Measurements from ENCODE around the gene SPTBN1. TPM values are rescaled to one million over a fixed set of nuclear protein-coding genes. Genes with fewer than 3 reads are reported as not detected.
A peak's percentile ranks its signal among the peaks of the same experiment; 100 is the strongest.

Gene SPTBN1
- total RNA-seq, 1 experiment from 2014 or later: 171 TPM

DNA sequence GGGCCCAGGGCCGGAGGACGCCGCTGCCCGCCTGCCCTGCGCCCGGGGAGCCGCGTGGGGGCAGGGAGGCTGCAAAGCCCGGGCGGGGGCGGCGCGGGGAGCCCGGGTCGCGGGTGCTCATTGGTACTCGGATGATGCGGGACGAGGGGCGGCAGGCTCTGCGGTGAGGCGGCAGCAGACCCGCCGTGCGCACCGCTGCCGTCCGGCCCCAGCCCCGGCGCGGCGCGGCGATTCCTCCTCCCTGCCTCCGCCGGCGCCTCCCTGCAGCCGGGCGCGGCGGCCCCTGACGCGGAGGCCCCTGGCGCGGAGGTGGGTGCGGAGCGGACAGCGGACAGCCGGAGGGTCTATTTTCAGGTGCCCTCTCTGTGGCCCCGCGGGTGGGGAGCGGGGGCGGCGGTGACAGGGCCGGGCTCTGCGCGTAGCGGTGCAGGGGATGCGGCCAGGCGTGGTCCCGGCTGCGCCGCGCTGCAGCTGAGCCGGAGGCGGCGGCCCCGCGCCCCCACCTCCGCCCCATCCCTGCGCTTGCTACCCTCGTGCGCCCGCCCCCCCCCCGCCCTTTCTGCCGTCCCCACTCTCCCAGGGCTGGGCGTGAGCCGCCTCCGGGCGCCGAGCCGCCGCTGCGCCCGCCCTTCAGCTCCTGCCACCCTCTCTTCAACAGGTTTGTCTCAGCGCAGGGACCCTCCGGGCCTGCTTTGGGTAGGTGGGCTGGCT lies 640 bp downstream of the SPTBN1 start:
- Mint-ChIP-seq H3K27ac (ENCODE audit: low read depth, unreplicated experiment) (no peak overlapping the region), H3K27me3 (ENCODE audit: insufficient read depth, unreplicated experiment) (no peaks in the 10 kb centered on the region), H3K4me1 (ENCODE audit: insufficient read depth, unreplicated experiment) (no peaks in the 10 kb centered on the region), H3K4me3 (ENCODE audit: unreplicated experiment) (peak overlapping the region; percentile 76), H3K9me3 (ENCODE audit: unreplicated experiment) (no peaks in the 10 kb centered on the region), H3K36me3 (ENCODE audit: insufficient read depth, unreplicated experiment) (no peaks in the 10 kb centered on the region)
- TF ChIP-seq CTCF (IDR thresholded peaks at IDR 0.05; ENCODE audit: unreplicated experiment): no peak
- BruUV-seq (replicated peaks): no TSS peak
- ChIA-PET CTCF (interaction anchor here (1.4 kb wide), 1 partner anchor 10 kb away, joined by 4 read pairs; no protein-coding TSS in a partner anchor), POLR2A (interaction anchor here (0.9 to 1.0 kb wide), 2 partner anchors 10 to 126 kb away, joined by 3 read pairs; a partner anchor contains a TSS)
- DNase-seq (ENCODE audit: unreplicated experiment): peak; percentile 26
- intact Hi-C loops (cut with micrococcal nuclease): no loop called here

- H3K4me1 Mint-ChIP-seq (ENCODE audit: insufficient read depth, unreplicated experiment): no peaks in the 10 kb centered on the region
- ChIA-PET CTCF (interaction anchor here (0.6 to 1.4 kb wide), 2 partner anchors 10 to 88 kb away, joined by 3 to 4 read pairs; no protein-coding TSS in a partner anchor), POLR2A (interaction anchor here (0.9 to 1.5 kb wide), 3 partner anchors 11 to 127 kb away, joined by 3 to 5 read pairs (median 3); a partner anchor contains a TSS)
- intact Hi-C loops (cut with micrococcal nuclease): no loop called here
- TF ChIP-seq CTCF (IDR thresholded peaks at IDR 0.05; ENCODE audit: unreplicated experiment): no peak
- peak overlapping the region; percentile 76 for H3K4me3 Mint-ChIP-seq (ENCODE audit: unreplicated experiment)
- no peaks in the 10 kb centered on the region for H3K9me3 Mint-ChIP-seq (ENCODE audit: unreplicated experiment)
- BruUV-seq (replicated peaks): no TSS peak
- no peak for DNase-seq (ENCODE audit: unreplicated experiment)
- no peak overlapping the region for H3K27ac Mint-ChIP-seq (ENCODE audit: low read depth, unreplicated experiment)
- H3K27me3 Mint-ChIP-seq (ENCODE audit: insufficient read depth, unreplicated experiment): no peaks in the 10 kb centered on the region
- H3K36me3 Mint-ChIP-seq (ENCODE audit: insufficient read depth, unreplicated experiment): no peaks in the 10 kb centered on the region
Observed at GRCh38 chr2:54457323-54458023, 1.3 kb downstream of the SPTBN1 start.

- no peak overlapping the region for H3K27ac Mint-ChIP-seq (ENCODE audit: low read depth, unreplicated experiment)
- POLR2A ChIA-PET: interaction anchor here (1.5 kb wide), 1 partner anchor 10 kb away, joined by 5 read pairs; no protein-coding TSS in a partner anchor
Observed at GRCh38 chr2:54459037-54459441, 2.9 kb downstream of the SPTBN1 start.

More at GRCh38 chr2:54459037-54459441, 2.9 kb downstream of the SPTBN1 start:
- no peak for TF ChIP-seq CTCF (IDR thresholded peaks at IDR 0.05; ENCODE audit: unreplicated experiment)
- intact Hi-C loops (cut with micrococcal nuclease): no loop called here
- H3K4me3 Mint-ChIP-seq (ENCODE audit: unreplicated experiment): no peak overlapping the region
- H3K27me3 Mint-ChIP-seq (ENCODE audit: insufficient read depth, unreplicated experiment): no peaks in the 10 kb centered on the region
- H3K36me3 Mint-ChIP-seq (ENCODE audit: insufficient read depth, unreplicated experiment): no peaks in the 10 kb centered on the region
- DNase-seq (ENCODE audit: unreplicated experiment): peak; percentile 25
- BruUV-seq (replicated peaks): no TSS peak
- no peaks in the 10 kb centered on the region for H3K9me3 Mint-ChIP-seq (ENCODE audit: unreplicated experiment)
- H3K4me1 Mint-ChIP-seq (ENCODE audit: insufficient read depth, unreplicated experiment): no peaks in the 10 kb centered on the region
- CTCF ChIA-PET: no interaction called here
